ENCODE data around the gene LAMB1. TPM values are rescaled to one million over a fixed set of nuclear protein-coding genes. Genes with fewer than 3 reads are reported as not detected.
A peak's percentile ranks its signal among the peaks of the same experiment; 100 is the strongest.

The LAMB1 gene
- total and polyA plus RNA-seq, 2 of the 13 experiments (the other 11 are each of a cell fraction or from before 2014, with no cell fraction given): 109 to 124 TPM

DNA sequence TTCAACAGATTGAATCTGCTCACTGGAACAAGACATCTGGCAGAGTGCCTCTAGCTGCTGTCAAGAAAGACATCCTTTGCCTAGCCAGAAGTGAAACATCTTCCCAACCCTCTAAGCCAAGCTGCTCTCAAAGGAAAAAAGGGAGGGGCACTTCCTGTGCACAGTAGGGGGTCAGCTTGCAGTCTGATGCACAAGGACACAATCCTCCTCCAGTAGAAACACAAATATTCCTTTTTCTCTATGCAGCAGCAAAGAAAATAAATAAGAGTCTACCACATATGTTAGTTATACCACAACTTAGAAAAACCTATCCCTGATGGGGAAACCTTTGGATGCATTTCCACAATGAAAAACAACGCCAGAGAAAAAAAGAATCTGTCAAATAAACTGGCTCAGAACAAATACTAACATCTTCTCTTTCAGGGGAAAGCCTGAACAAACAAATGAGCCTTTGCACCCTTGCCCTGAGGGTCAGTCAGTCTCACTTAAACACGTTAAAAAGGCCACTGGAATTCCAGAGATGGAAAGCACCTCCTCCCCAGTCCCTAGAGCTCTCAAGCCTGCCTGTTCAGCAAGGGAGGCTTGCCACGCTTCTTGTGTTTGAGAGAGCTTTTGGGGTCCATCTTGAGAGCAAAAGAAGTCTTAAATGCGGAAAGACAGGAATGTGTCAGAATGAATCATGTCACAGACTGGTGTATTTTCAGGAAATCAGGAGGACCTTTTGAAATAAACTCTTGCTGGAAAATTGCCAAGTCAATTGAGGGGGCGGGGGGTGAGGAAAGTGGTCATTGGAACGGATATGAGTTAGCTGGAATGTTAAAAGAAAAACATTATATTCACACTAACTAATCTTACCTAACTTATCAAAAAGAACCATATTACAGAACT, 7.5 kb downstream of the LAMB1 start (continued):
- no peak for TF ChIP-seq PHF20 (CRISPR knock-in tag; IDR thresholded peaks at IDR 0.05)
- no peak for TF ChIP-seq PAWR (CRISPR knock-in tag; IDR thresholded peaks at IDR 0.05; ENCODE audit: borderline replicate concordance)
- TF ChIP-seq ZNF569 (CRISPR knock-in tag; IDR thresholded peaks at IDR 0.05; ENCODE audit: borderline replicate concordance): no peak
- TF ChIP-seq MYC (CRISPR knock-in tag; IDR thresholded peaks at IDR 0.05; ENCODE audit: borderline replicate concordance): no peak
- TF ChIP-seq MAZ (IDR thresholded peaks at IDR 0.05; ENCODE audit: borderline replicate concordance, low read depth, low read length): no peak; the same call in 1 of the 2 replicates
- TF ChIP-seq MAZ (CRISPR knock-in tag; IDR thresholded peaks at IDR 0.05; ENCODE audit: low read depth): no peak
- peak; percentile 73 for TF ChIP-seq TEAD3 (CRISPR knock-in tag; optimal IDR thresholded peaks at IDR 0.05; ENCODE audit: borderline replicate concordance)
- no peak for TF ChIP-seq PLRG1 (conservative IDR thresholded peaks at IDR 0.05)
- TF ChIP-seq, protein P1, sequence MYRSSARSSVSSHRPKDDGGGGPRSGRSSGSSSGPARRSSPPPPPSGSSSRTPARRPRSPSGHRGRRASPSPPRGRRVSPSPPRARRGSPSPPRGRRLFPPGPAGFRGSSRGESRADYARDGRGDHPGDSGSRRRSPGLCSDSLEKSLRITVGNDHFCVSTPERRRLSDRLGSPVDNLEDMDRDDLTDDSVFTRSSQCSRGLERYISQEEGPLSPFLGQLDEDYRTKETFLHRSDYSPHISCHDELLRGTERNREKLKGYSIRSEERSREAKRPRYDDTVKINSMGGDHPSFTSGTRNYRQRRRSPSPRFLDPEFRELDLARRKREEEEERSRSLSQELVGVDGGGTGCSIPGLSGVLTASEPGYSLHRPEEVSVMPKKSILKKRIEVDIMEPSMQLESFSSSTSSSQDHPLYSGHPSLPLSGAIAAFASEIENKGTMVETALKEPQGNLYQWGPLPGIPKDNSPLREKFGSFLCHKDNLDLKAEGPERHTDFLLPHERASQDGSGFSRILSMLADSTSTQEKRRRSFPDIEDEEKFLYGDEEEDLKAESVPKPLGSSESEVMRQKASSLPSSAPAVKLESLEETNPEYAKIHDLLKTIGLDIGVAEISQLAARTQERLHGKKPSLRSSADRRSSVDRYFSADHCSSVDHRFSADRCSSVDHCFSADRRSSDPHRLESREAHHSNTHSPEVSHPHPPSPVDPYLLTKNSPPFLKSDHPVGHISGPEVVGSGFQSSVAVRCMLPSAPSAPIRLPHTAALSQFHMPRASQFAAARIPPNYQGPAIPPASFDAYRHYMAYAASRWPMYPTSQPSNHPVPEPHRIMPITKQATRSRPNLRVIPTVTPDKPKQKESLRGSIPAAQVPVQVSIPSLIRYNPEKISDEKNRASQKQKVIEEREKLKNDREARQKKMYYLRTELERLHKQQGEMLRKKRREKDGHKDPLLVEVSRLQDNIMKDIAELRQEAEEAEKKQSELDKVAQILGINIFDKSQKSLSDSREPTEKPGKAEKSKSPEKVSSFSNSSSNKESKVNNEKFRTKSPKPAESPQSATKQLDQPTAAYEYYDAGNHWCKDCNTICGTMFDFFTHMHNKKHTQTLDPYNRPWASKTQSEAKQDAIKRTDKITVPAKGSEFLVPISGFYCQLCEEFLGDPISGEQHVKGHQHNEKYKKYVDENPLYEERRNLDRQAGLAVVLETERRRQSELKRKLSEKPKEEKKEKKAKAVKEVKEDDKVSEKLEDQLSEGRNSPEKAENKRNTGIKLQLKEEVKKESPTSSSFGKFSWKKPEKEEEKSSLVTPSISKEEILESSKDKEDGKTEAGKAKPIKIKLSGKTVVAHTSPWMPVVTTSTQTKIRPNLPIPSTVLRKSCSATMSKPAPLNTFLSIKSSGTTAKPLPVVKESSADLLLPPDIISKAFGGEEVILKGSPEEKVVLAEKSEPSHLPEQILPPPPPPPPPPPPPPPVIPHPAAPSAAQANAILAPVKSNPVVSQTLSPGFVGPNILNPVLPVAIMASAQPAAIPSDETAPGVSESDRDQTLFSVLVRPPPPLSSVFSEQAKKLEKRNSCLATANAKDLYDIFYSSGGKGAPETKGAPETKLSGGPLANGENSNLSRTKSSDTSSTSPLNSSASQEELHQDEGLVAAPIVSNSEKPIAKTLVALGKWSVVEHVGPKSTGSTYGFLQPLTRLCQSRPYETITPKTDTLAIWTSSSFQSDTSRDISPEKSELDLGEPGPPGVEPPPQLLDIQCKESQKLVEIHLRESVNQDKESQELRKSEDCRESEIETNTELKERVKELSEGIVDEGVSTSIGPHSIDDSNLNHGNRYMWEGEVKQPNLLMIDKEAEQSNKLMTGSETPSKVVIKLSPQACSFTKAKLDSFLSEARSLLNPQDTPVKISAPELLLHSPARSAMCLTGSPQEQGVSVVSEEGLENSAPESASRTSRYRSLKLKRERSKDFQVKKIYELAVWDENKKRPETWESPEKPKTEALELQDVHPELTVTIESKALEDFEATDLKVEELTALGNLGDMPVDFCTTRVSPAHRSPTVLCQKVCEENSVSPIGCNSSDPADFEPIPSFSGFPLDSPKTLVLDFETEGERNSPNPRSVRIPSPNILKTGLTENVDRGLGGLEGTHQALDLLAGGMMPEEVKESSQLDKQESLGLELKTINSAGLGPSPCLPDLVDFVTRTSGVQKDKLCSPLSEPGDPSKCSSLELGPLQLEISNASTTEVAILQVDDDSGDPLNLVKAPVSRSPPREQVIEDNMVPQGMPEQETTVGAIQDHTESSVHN (CRISPR knock-in tag; IDR thresholded peaks at IDR 0.05): no peak
- TF ChIP-seq, protein P2, sequence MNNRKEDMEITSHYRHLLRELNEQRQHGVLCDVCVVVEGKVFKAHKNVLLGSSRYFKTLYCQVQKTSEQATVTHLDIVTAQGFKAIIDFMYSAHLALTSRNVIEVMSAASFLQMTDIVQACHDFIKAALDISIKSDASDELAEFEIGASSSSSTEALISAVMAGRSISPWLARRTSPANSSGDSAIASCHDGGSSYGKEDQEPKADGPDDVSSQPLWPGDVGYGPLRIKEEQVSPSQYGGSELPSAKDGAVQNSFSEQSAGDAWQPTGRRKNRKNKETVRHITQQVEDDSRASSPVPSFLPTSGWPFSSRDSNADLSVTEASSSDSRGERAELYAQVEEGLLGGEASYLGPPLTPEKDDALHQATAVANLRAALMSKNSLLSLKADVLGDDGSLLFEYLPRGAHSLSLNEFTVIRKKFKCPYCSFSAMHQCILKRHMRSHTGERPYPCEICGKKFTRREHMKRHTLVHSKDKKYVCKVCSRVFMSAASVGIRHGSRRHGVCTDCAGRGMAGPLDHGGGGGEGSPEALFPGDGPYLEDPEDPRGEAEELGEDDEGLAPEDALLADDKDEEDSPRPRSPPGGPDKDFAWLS (CRISPR knock-in tag; IDR thresholded peaks at IDR 0.05; ENCODE audit: borderline replicate concordance): no peak
- TF ChIP-seq GATA4 (IDR thresholded peaks at IDR 0.05; ENCODE audit: borderline replicate concordance, low read depth): no peak
- TF ChIP-seq, protein P3, sequence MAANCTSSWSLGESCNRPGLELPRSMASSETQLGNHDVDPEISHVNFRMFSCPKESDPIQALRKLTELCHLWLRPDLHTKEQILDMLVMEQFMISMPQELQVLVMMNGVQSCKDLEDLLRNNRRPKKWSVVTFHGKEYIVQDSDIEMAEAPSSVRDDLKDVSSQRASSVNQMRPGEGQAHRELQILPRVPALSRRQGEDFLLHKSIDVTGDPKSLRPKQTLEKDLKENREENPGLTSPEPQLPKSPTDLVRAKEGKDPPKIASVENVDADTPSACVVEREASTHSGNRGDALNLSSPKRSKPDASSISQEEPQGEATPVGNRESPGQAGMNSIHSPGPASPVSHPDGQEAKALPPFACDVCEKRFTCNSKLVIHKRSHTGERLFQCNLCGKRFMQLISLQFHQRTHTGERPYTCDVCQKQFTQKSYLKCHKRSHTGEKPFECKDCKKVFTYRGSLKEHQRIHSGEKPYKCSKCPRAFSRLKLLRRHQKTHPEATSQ (CRISPR knock-in tag; IDR thresholded peaks at IDR 0.05; ENCODE audit: borderline replicate concordance): no peak
- TF ChIP-seq ZBTB7A (CRISPR knock-in tag; IDR thresholded peaks at IDR 0.05): no peak
- TF ChIP-seq AGO1 (IDR thresholded peaks at IDR 0.05; ENCODE audit: low read depth, low read length, poor library complexity, severe bottlenecking): no peak
- peak; percentile 42 for TF ChIP-seq GATAD2A (CRISPR knock-in tag; IDR thresholded peaks at IDR 0.05)
- TF ChIP-seq AGO2 (optimal IDR thresholded peaks at IDR 0.05; ENCODE audit: low read depth, low read length): no peak
- TF ChIP-seq MED1 (CRISPR knock-in tag; IDR thresholded peaks at IDR 0.05): peak; percentile 34; the same call in 1 of the 2 replicates

Measured in HepG2 (cell line).